T-helper 2 cell treated with Interferon-gamma antibody and Interleukin-4, amounts not matched to agents 100 ng/mL and 5 ng/mL, for 36 hours (primary cell): ENCODE results near the gene TRAF3. TPM values are rescaled to one million over a fixed set of nuclear protein-coding genes. Genes with fewer than 3 reads are reported as not detected.

Experiments
- intact Hi-C: fragments of 100-400 bp; cut with micrococcal nuclease; formaldehyde crosslinking; loops from one replicate; pipeline ENCODE4 v1.15.1; 2023
- total RNA-seq: library from RNA; stranded (reverse); gene quantifications from 2 replicates; pipeline ENCODE4 v1.2.3, GENCODE V29; 2022

Gene TRAF3
- total RNA-seq, 1 donor from 2014 or later: 42.4 TPM

- intact Hi-C loops: no loop called here
Measured at GRCh38 chr14:102930753-102931579, 153.7 kb downstream of the TRAF3 start.

GRCh38 chr14:102931580-102932285, 154.5 kb downstream of the TRAF3 start:
- intact Hi-C loops: no loop called here

GRCh38 chr14:102932484-102933248, 155.4 kb downstream of the TRAF3 start:
- intact Hi-C loops: no loop called here

GRCh38 chr14:102933618-102934231, 156.5 kb downstream of the TRAF3 start:
- intact Hi-C loops: no loop called here

GRCh38 chr14:102935756-102936155, 158.5 kb downstream of the TRAF3 start:
- intact Hi-C loops: no loop called here

GRCh38 chr14:102937331-102938175, 160.3 kb downstream of the TRAF3 start:
- intact Hi-C loops: no loop called here

- intact Hi-C loops: no loop called here
Measured at GRCh38 chr14:102938191-102938590, 160.9 kb downstream of the TRAF3 start.

- intact Hi-C loops: no loop called here
Measured at GRCh38 chr14:102939329-102939728, 162.1 kb downstream of the TRAF3 start.

GRCh38 chr14:102939820-102940561, 162.7 kb downstream of the TRAF3 start:
- intact Hi-C loops: no loop called here

- intact Hi-C loops: no loop called here
Measured at GRCh38 chr14:102940729-102941362, 163.6 kb downstream of the TRAF3 start.

- intact Hi-C loops: no loop called here
Measured at GRCh38 chr14:102941419-102942011, 164.3 kb downstream of the TRAF3 start.

- intact Hi-C loops: no loop called here
Measured at GRCh38 chr14:102942069-102942468, 164.8 kb downstream of the TRAF3 start.

GRCh38 chr14:102943454-102943853, 166.2 kb downstream of the TRAF3 start:
- intact Hi-C loops: no loop called here

- intact Hi-C loops: no loop called here
Measured at GRCh38 chr14:102943979-102944378, 166.7 kb downstream of the TRAF3 start.

- intact Hi-C loops: no loop called here
Measured at GRCh38 chr14:102944448-102945330, 167.4 kb downstream of the TRAF3 start.

- intact Hi-C loops: no loop called here
Measured at GRCh38 chr14:102945346-102946130, 168.3 kb downstream of the TRAF3 start.
